A549 (cell line): ENCODE results near the gene PLXNA1. TPM values are rescaled to one million over a fixed set of nuclear protein-coding genes. Genes with fewer than 3 reads are reported as not detected.

Source experiments
- ATAC-seq, 2 experiments: fragments of 200-7000 bp in 1 of 2; fragments of >200 bp in 1 of 2; cut with Nextera tagmentation in 1 of 2; cut with Tn5 transposase in 1 of 2; 3 replicates each; pipeline versions ENCODE4 v1.8.0 to v1.9.1; 2018 to 2020; ENCODE audit warnings: mild to moderate bottlenecking in 1 of 2, moderate library complexity in 1 of 2
- CTCF ChIA-PET: fragments of 300-600 bp; sonication (Branson Sonifier 250); formaldehyde crosslinking; extraction: SDS; loops from one replicate; lab custom pipeline; 2021; ENCODE audit warnings: antibody characterized with exemption, inconsistent platforms; lab: Yijun Ruan, JAX
- POLR2A ChIA-PET: fragments of 350-600 bp; formaldehyde crosslinking; extraction: SDS; loops from one replicate; lab custom pipeline; 2021; ENCODE audit warnings: antibody characterized with exemption, inconsistent platforms; lab: Yijun Ruan, JAX
- DNase-seq, 2 experiments: peaks; one replicate each; pipeline versions ENCODE4 v3.0.0 to v3.0.0-alpha.2; 2011 to 2016; ENCODE audit warnings: low read depth in 1 of 2, low spot score in 1 of 2
- FAIRE-seq: peaks from 2 replicates; lab custom pipeline; 2011; peaks lifted over from hg19 to GRCh38; lab: Jason Lieb, UNC
- H3K27ac ChIP-seq, 2 experiments: fragments of >200 bp; sonication (Bioruptor Twin); formaldehyde crosslinking; 3 replicates each; pipeline ENCODE4 v1.5.1; 2016 to 2017
- H3K4me1 ChIP-seq: fragments of >200 bp; sonication (Bioruptor Twin); formaldehyde crosslinking; 3 replicates; pipeline ENCODE4 v1.6.1; 2016
- H3K4me2 ChIP-seq: fragments of >200 bp; sonication (Bioruptor Twin); formaldehyde crosslinking; 3 replicates; pipeline ENCODE4 v1.6.1; 2016
- H3K4me3 ChIP-seq: fragments of >200 bp; sonication (Bioruptor Twin); formaldehyde crosslinking; 3 replicates; pipeline ENCODE4 v1.5.1; 2016
- H3K9me3 ChIP-seq: fragments of >200 bp; sonication (Bioruptor Twin); formaldehyde crosslinking; 3 replicates; pipeline ENCODE4 v1.6.1; 2016
- CEBPB ChIP-seq, 2 experiments: fragments of >200 bp in 1 of 2; sonication (Bioruptor Twin) in 1 of 2; formaldehyde crosslinking in 1 of 2; IDR thresholded peaks; 2 replicates each; pipeline ENCODE4 v1.6.1; 2012 to 2016
- ESRRA ChIP-seq: fragments of 150-350 bp; IDR thresholded peaks from 2 replicates; pipeline ENCODE4 v1.6.1; 2014; ENCODE audit warnings: mild to moderate bottlenecking, low read length, borderline replicate concordance
- FOSL2 ChIP-seq, 2 experiments: fragments of 450-650 bp in 1 of 2; fragments of >200 bp in 1 of 2; sonication (Bioruptor Twin) in 1 of 2; formaldehyde crosslinking; IDR thresholded peaks; 2 replicates each; pipeline versions ENCODE4 v1.5.0 to v1.6.1; 2016 to 2020; ENCODE audit warnings: mild to moderate bottlenecking in 1 of 2, moderate library complexity in 1 of 2
- HDAC2 ChIP-seq: fragments of 200-600 bp; sonication (generic); IDR thresholded peaks from 2 replicates; pipeline ENCODE4 v1.6.1; 2016
- HEYL ChIP-seq: fragments of 250-450 bp; sonication (Bioruptor Pico); IDR thresholded peaks from 2 replicates; pipeline ENCODE4 v1.8.0; 2021; ENCODE audit warnings: mild to moderate bottlenecking, moderate library complexity
- HOXB13 ChIP-seq: fragments of 250-450 bp; sonication (Bioruptor Pico); IDR thresholded peaks from 2 replicates; pipeline ENCODE4 v1.5.0; 2020; ENCODE audit warnings: low read depth, mild to moderate bottlenecking, moderate library complexity
- HOXB5 ChIP-seq: fragments of 250-450 bp; sonication (Bioruptor Pico); IDR thresholded peaks from 2 replicates; pipeline ENCODE4 v1.5.0; 2020; ENCODE audit warnings: mild to moderate bottlenecking, moderate library complexity
- JUN ChIP-seq, 2 experiments: fragments of >200 bp; sonication (Bioruptor Twin); formaldehyde crosslinking; IDR thresholded peaks; 2 replicates in 1 of 2; 3 replicates in 1 of 2; pipeline ENCODE4 v1.6.1; 2016 to 2017
- MYC ChIP-seq: IDR thresholded peaks from 2 replicates; pipeline ENCODE4 v1.6.1; 2012; ENCODE audit warnings: mild to moderate bottlenecking, inconsistent platforms, low read length, improper control_type of control experiment, borderline replicate concordance
- NPAS2 ChIP-seq: fragments of 250-450 bp; sonication (Bioruptor Pico); IDR thresholded peaks from 2 replicates; pipeline ENCODE4 v1.8.0; 2022; ENCODE audit warnings: mild to moderate bottlenecking, moderate library complexity, borderline replicate concordance
- NR3C1 ChIP-seq: fragments of >200 bp; sonication (Bioruptor Twin); formaldehyde crosslinking; IDR thresholded peaks from 3 replicates; pipeline ENCODE4 v1.6.1; 2017
- POLR2A ChIP-seq: IDR thresholded peaks from 2 replicates; pipeline ENCODE4 v1.6.1; 2012; ENCODE audit warnings: mild to moderate bottlenecking, low read length
- POLR2AphosphoS2 ChIP-seq: conservative IDR thresholded peaks from 2 replicates; pipeline ENCODE4 v1.6.1; 2012; ENCODE audit warnings: low read length, improper control_type of control experiment, inconsistent platforms
- RAD21 ChIP-seq, 2 experiments: fragments of >200 bp in 1 of 2; sonication (Bioruptor Twin) in 1 of 2; formaldehyde crosslinking in 1 of 2; IDR thresholded peaks in 1 of 2; conservative IDR thresholded peaks in 1 of 2; 2 replicates in 1 of 2; 3 replicates in 1 of 2; pipeline ENCODE4 v1.6.1; 2012 to 2018; ENCODE audit warnings: inconsistent platforms in 1 of 2
- RNF2 ChIP-seq: fragments of 200-600 bp; sonication (generic); IDR thresholded peaks from 2 replicates; pipeline ENCODE4 v1.6.1; 2016; ENCODE audit warnings: low read depth, mild to moderate bottlenecking, antibody characterized with exemption, moderate library complexity, borderline replicate concordance
- SMC3 ChIP-seq: fragments of >200 bp; sonication (Bioruptor Twin); formaldehyde crosslinking; IDR thresholded peaks from 3 replicates; pipeline ENCODE4 v1.6.1; 2018; ENCODE audit warnings: inconsistent platforms
- SREBF2 ChIP-seq: fragments of 450-650 bp; IDR thresholded peaks from 2 replicates; pipeline ENCODE4 v1.6.1; 2014; ENCODE audit warnings: mild to moderate bottlenecking, moderate library complexity
- ZFP36 ChIP-seq: fragments of 450-650 bp; IDR thresholded peaks from 2 replicates; pipeline ENCODE4 v1.6.1; 2014; ENCODE audit warnings: borderline replicate concordance; ENCODE audit not compliant: partially characterized antibody
- ZNF302 ChIP-seq: fragments of 250-450 bp; sonication (Bioruptor Pico); IDR thresholded peaks from 2 replicates; pipeline ENCODE4 v1.9.0; 2021; ENCODE audit warnings: inconsistent platforms, mild to moderate bottlenecking, moderate library complexity
- WGBS: methylation state at CpG from one replicate; pipeline ENCODE4 v1.1.6; 2017; ENCODE audit errors: missing lambda C conversion rate; 5-methylcytosine and 5-hydroxymethylcytosine counted together
- polyA plus RNA-seq, 4 experiments: library from polyadenylated mRNA; depleted of rRNA in 3 of 4; stranded (reverse); fragments of >200 nt; fragmentation: RNase III in 1 of 4; extraction: RNeasy Plus Mini Kit Qiagen cat#74134 plus additional on column Dnase treatment in 1 of 4; gene quantifications; 2 replicates in 3 of 4; 3 replicates in 1 of 4; pipeline ENCODE4 v1.2.3, GENCODE V29; 2011 to 2017
- TF ChIP-seq, protein P1 (sequence below): fragments of 250-450 bp; sonication (Bioruptor Pico); IDR thresholded peaks from 2 replicates; pipeline ENCODE4 v1.5.0; 2021; ENCODE audit warnings: mild to moderate bottlenecking, moderate library complexity, borderline replicate concordance
- TF ChIP-seq, protein P2 (sequence below): fragments of >200 bp; sonication (Bioruptor Twin); formaldehyde crosslinking; IDR thresholded peaks from 3 replicates; pipeline ENCODE4 v1.6.1; 2016
- TF ChIP-seq, protein P3 (sequence below): IDR thresholded peaks from 2 replicates; pipeline ENCODE4 v1.6.1; 2012; ENCODE audit warnings: low read depth, borderline replicate concordance
- TF ChIP-seq, protein P4 (sequence below): IDR thresholded peaks from 2 replicates; pipeline ENCODE4 v1.6.1; 2012

PLXNA1 gene
- polyA plus RNA-seq, 2 of the 4 experiments (the other 2 are of a cell fraction) = 9.1 to 16.3 TPM

DNA sequence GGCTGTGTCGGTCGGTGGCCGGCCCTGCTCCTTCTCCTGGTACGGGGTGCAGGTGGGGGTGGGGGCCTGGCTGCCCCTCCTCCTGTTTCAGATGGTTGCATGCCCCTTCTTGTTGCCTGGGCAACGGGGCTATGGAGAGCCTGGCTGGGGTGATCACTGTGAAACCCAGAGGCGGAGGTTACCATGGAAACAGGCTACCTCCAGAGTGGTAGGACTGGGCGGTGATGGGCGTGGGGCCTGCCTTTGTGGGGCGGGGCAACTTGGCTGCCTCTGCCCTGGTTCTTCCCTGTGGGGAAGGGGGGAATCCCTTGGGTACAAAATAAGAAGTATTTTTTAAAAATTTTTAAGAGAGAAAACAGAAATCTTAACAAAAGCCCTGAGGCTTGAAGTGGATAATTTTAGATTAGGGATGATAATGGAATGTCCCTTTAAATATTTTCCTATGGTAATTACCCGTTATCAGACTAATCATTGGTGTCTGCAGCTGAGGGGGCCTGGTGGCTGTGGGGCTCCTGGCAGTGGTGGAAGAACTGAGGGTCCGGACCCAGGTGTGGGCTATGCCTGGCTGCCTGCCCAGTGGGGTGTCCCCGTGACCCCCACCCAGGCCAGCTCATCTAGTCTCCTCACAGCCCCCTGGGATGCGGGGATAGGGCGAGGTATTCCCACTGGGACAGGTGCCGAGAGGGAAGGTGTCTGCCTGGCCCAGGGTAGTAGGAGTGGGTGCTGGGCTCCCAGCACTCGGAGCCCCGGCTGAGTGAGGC, 32.5 kb downstream of the PLXNA1 start:
- CTCF ChIA-PET = no interaction called here
- FAIRE-seq (no peak), ATAC-seq (peak in 1 of 2 experiments; percentile 35; a peak in 2 of 6 replicates), DNase-seq (peak in 1 of 2 experiments; percentile 23)
- H3K27ac ChIP-seq = no peak overlapping the region
- POLR2A ChIA-PET = no interaction called here
- 90% methylated on average over 8 of the region's 17 CpGs for WGBS
- H3K4me1 ChIP-seq = 0 out of 3 replicates have a peak, but pooled peaks cover 5% of the 10 kb centered on the region
- TF ChIP-seq, protein P1, sequence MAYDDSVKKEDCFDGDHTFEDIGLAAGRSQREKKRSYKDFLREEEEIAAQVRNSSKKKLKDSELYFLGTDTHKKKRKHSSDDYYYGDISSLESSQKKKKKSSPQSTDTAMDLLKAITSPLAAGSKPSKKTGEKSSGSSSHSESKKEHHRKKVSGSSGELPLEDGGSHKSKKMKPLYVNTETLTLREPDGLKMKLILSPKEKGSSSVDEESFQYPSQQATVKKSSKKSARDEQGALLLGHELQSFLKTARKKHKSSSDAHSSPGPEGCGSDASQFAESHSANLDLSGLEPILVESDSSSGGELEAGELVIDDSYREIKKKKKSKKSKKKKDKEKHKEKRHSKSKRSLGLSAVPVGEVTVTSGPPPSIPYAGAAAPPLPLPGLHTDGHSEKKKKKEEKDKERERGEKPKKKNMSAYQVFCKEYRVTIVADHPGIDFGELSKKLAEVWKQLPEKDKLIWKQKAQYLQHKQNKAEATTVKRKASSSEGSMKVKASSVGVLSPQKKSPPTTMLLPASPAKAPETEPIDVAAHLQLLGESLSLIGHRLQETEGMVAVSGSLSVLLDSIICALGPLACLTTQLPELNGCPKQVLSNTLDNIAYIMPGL (CRISPR knock-in tag) = no peak
- TF ChIP-seq NR3C1 (no peak), ESRRA (no peak), RNF2 (no peak), HOXB13 (CRISPR knock-in tag) (no peak)
- TF ChIP-seq, protein P2, sequence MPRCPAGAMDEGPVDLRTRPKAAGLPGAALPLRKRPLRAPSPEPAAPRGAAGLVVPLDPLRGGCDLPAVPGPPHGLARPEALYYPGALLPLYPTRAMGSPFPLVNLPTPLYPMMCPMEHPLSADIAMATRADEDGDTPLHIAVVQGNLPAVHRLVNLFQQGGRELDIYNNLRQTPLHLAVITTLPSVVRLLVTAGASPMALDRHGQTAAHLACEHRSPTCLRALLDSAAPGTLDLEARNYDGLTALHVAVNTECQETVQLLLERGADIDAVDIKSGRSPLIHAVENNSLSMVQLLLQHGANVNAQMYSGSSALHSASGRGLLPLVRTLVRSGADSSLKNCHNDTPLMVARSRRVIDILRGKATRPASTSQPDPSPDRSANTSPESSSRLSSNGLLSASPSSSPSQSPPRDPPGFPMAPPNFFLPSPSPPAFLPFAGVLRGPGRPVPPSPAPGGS = no peak
- TF ChIP-seq, protein P3, sequence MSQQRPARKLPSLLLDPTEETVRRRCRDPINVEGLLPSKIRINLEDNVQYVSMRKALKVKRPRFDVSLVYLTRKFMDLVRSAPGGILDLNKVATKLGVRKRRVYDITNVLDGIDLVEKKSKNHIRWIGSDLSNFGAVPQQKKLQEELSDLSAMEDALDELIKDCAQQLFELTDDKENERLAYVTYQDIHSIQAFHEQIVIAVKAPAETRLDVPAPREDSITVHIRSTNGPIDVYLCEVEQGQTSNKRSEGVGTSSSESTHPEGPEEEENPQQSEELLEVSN = no peak
- H3K4me3 ChIP-seq = no peak overlapping the region
- H3K4me2 ChIP-seq = no peak overlapping the region
- H3K9me3 ChIP-seq = no peaks in the 10 kb centered on the region

DNA sequence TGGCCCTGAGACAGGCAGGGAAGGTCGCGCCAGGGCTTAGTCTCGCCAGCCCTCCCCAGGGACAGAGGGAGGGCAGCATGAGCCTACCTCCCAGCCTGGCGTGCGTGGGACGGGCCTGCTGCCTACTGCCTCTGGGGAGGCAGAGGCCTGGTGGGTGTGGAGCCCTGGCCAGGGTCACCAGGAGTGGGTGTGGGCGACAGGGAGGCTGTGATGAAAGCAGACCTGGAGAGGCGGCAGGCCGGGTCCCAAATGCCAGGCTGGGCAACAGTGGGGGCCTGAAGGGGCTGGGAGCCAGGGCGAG, 33.1 kb downstream of the PLXNA1 start:
- POLR2A ChIA-PET = no interaction called here
- WGBS = 96% methylated on average over 7 of the region's 10 CpGs
- no peaks in the 10 kb centered on the region for H3K9me3 ChIP-seq
- no peak for FAIRE-seq
- TF ChIP-seq JUN (IDR thresholded peaks at IDR 0.05) = no peak
- TF ChIP-seq POLR2A = no peak
- TF ChIP-seq RNF2 = no peak
- TF ChIP-seq CEBPB (IDR thresholded peaks at IDR 0.05) = no peak
- no peak for TF ChIP-seq SREBF2
- TF ChIP-seq, all 56 proteins: peak for 0
- Histone ChIP-seq H3K4me3 (no peak overlapping the region), H3K4me1 (0 out of 3 replicates have a peak, but pooled peaks cover 5% of the 10 kb centered on the region), H3K4me2 (no peak overlapping the region), H3K27ac (no peak overlapping the region)
- ATAC-seq (no peak), DNase-seq (no peak)
- CTCF ChIA-PET = no interaction called here

DNA sequence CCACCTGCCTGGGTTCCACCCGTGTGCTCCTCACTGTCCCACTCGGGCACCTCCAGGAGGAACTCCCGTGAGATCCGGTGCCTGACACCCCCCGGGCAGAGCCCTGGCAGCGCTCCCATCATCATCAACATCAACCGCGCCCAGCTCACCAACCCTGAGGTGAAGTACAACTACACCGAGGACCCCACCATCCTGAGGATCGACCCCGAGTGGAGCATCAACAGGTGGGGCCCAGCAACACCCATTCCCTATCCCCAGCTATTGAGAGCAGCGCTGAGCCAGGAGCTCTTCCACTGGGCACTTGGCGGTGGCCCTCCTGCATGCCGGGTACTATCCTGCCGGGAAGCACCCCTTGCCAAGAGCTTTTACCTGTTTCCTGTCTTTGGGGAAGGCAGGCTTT, 33.5 kb downstream of the PLXNA1 start:
- Histone ChIP-seq H3K4me3 (no peak overlapping the region), H3K4me2 (no peak overlapping the region), H3K4me1 (0 out of 3 replicates have a peak, but pooled peaks cover under 1% of the 10 kb centered on the region), H3K9me3 (no peaks in the 10 kb centered on the region), H3K27ac (no peak overlapping the region)
- no peak for TF ChIP-seq HDAC2
- TF ChIP-seq ZFP36 = no peak
- no peak for TF ChIP-seq FOSL2 (IDR thresholded peaks at IDR 0.05)
- no peak for TF ChIP-seq FOSL2 (CRISPR knock-in tag; IDR thresholded peaks at IDR 0.05)
- TF ChIP-seq ZNF302 (CRISPR knock-in tag) = no peak
- no peak for TF ChIP-seq NR3C1
- TF ChIP-seq RAD21 (conservative IDR thresholded peaks at IDR 0.05 in 1 of 2, IDR thresholded peaks at IDR 0.05 in 1 of 2) = no peak
- TF ChIP-seq, protein P4, sequence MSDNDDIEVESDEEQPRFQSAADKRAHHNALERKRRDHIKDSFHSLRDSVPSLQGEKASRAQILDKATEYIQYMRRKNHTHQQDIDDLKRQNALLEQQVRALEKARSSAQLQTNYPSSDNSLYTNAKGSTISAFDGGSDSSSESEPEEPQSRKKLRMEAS = no peak
- no peak for TF ChIP-seq POLR2AphosphoS2
- TF ChIP-seq HOXB5 = no peak
- TF ChIP-seq POLR2A = no peak
- no peak for TF ChIP-seq JUN (IDR thresholded peaks at IDR 0.05)
- no peak for TF ChIP-seq NPAS2 (CRISPR knock-in tag)
- no peak for TF ChIP-seq MYC
- TF ChIP-seq SMC3 = no peak
- no peak for TF ChIP-seq HEYL
- DNase-seq (no peak), ATAC-seq (no peak), FAIRE-seq (no peak)
- CTCF ChIA-PET = no interaction called here
- POLR2A ChIA-PET = no interaction called here
- 75% methylated on average over 2 of the region's 15 CpGs for WGBS
